Fibroblast of villous mesenchyme (primary cell): ENCODE data around the gene GPRC5B. TPM values are rescaled to one million over a fixed set of nuclear protein-coding genes. Genes with fewer than 3 reads are reported as not detected.

ENCODE experiments used
- DNase-seq: peaks from one replicate; pipeline ENCODE4 v3.0.0-alpha.2; 2010; ENCODE audit warnings: low read depth
- H3K4me3 ChIP-seq: 2 replicates; pipeline ENCODE4 v1.5.1; 2011; ENCODE audit warnings: low read depth, mild to moderate bottlenecking, low read length
- CTCF ChIP-seq: IDR thresholded peaks from 2 replicates; pipeline ENCODE4 v1.5.1; 2012; ENCODE audit warnings: low read depth, mild to moderate bottlenecking, low read length; ENCODE audit not compliant: insufficient read depth
- total RNA-seq: library from RNA; depleted of rRNA; stranded (reverse); fragments of >200 nt; gene quantifications from 2 replicates; pipeline ENCODE4 v1.2.3, GENCODE V29; 2012

The GPRC5B gene
- total RNA-seq, 1 donor: 21.6 TPM

GRCh38 chr16:19911204-19911603 is 26.6 kb upstream of the GPRC5B start:
- no peak for TF ChIP-seq CTCF
- no peak overlapping the region for H3K4me3 ChIP-seq
- DNase-seq: no peak

- DNase-seq: no peak
- TF ChIP-seq CTCF: no peak
- H3K4me3 ChIP-seq: no peak overlapping the region
These were observed 25.2 kb upstream of the GPRC5B start for GRCh38 chr16:19909750-19910322.

GRCh38 chr16:19908921-19909320 is 24.3 kb upstream of the GPRC5B start:
- no peak overlapping the region for H3K4me3 ChIP-seq
- TF ChIP-seq CTCF: no peak
- DNase-seq: no peak

GRCh38 chr16:19907161-19907992 is 22.7 kb upstream of the GPRC5B start:
- no peak overlapping the region for H3K4me3 ChIP-seq
- TF ChIP-seq CTCF: peak; percentile 98
- peak; percentile 64 for DNase-seq

- TF ChIP-seq CTCF: no peak
- H3K4me3 ChIP-seq: no peak overlapping the region
- DNase-seq: no peak
These were observed 16.5 kb upstream of the GPRC5B start for GRCh38 chr16:19901164-19901563.

GRCh38 chr16:19899605-19899955 is 14.9 kb upstream of the GPRC5B start:
- DNase-seq: no peak
- H3K4me3 ChIP-seq: no peak overlapping the region
- TF ChIP-seq CTCF: no peak
